IMR-90 (cell line): Measurements from ENCODE around the gene TAF1B. TPM values are rescaled to one million over a fixed set of nuclear protein-coding genes. Genes with fewer than 3 reads are reported as not detected.

Source experiments
- ATAC-seq: fragments of 200-7000 bp; cut with Tn5 transposase; 2 replicates; pipeline ENCODE4 v1.9.1; 2020; ENCODE audit warnings: low read depth, mild to moderate bottlenecking, moderate library complexity
- BruUV-seq: library from RNA; stranded (reverse); fragments of 400-500 nt; replicated peaks from 2 replicates; lab custom pipeline; 2021; lab: Mats Ljungman, UMichigan
- CTCF ChIA-PET: fragments of 300-600 bp; formaldehyde crosslinking; extraction: SDS; loops from one replicate; lab custom pipeline; 2021; ENCODE audit warnings: antibody characterized with exemption; lab: Yijun Ruan, JAX
- POLR2A ChIA-PET: fragments of 300-600 bp; sonication (Branson Sonifier 250); formaldehyde crosslinking; loops from one replicate; lab custom pipeline; 2022; ENCODE audit warnings: antibody characterized with exemption; ENCODE audit not compliant: unreplicated experiment; lab: Charles Lee
- DNase-seq: peaks from one replicate; pipeline ENCODE4 v3.0.0; 2013
- H2AFZ ChIP-seq: replicated peaks from 2 replicates; pipeline ENCODE3; 2013; ENCODE audit warnings: low read length, mild to moderate bottlenecking; ENCODE audit not compliant: poor library complexity
- H2AK5ac ChIP-seq: 2 replicates; pipeline ENCODE4 v1.6.1; 2013; ENCODE audit warnings: low read depth, low read length, inconsistent platforms
- H2AK9ac ChIP-seq: replicated peaks from 2 replicates; pipeline ENCODE3; 2013; ENCODE audit warnings: mild to moderate bottlenecking, low read depth, low read length, moderate library complexity; ENCODE audit not compliant: poor library complexity
- H2BK120ac ChIP-seq: 2 replicates; pipeline ENCODE4 v1.6.1; 2013; ENCODE audit warnings: low read depth, low read length, inconsistent platforms
- H2BK15ac ChIP-seq: 3 replicates; pipeline ENCODE4 v1.6.1; 2013; ENCODE audit warnings: low read depth, low read length, inconsistent platforms
- H2BK20ac ChIP-seq: 2 replicates; pipeline ENCODE4 v1.6.1; 2013; ENCODE audit warnings: low read depth, mild to moderate bottlenecking, inconsistent platforms, low read length, moderate library complexity
- H2BK5ac ChIP-seq: 2 replicates; pipeline ENCODE4 v1.6.1; 2013; ENCODE audit warnings: mild to moderate bottlenecking, low read depth, low read length, inconsistent platforms; ENCODE audit not compliant: poor library complexity, severe bottlenecking
- H3K14ac ChIP-seq: replicated peaks from 2 replicates; pipeline ENCODE4 v1.6.1; 2013; ENCODE audit warnings: low read depth, low read length, inconsistent platforms
- H3K18ac ChIP-seq: 2 replicates; pipeline ENCODE4 v1.6.1; 2013; ENCODE audit warnings: low read depth, low read length, control low read depth
- H3K23ac ChIP-seq: 2 replicates; pipeline ENCODE4 v1.6.1; 2013; ENCODE audit warnings: low read depth, low read length, inconsistent platforms
- H3K27ac ChIP-seq: 2 replicates; pipeline ENCODE4 v1.5.1; 2013; ENCODE audit warnings: mild to moderate bottlenecking, control low read depth, low read length; ENCODE audit not compliant: insufficient read depth
- H3K27me3 ChIP-seq: 2 replicates; pipeline ENCODE4 v1.6.1; 2013; ENCODE audit warnings: low read length; ENCODE audit not compliant: control insufficient read depth, insufficient read depth
- H3K36me3 ChIP-seq: 2 replicates; pipeline ENCODE4 v1.6.1; 2013; ENCODE audit warnings: low read length, mixed read lengths; ENCODE audit not compliant: control insufficient read depth, insufficient read depth
- H3K4ac ChIP-seq: 2 replicates; pipeline ENCODE4 v1.6.1; 2013; ENCODE audit warnings: low read depth, low read length, inconsistent platforms
- H3K4me1 ChIP-seq: 2 replicates; pipeline ENCODE4 v1.6.1; 2013; ENCODE audit warnings: low read length, mixed read lengths; ENCODE audit not compliant: control insufficient read depth, insufficient read depth
- H3K4me2 ChIP-seq: 2 replicates; pipeline ENCODE4 v1.6.1; 2013; ENCODE audit warnings: low read depth, mild to moderate bottlenecking, control low read depth, low read length, moderate library complexity
- H3K4me3 ChIP-seq: 2 replicates; pipeline ENCODE4 v1.5.1; 2013; ENCODE audit warnings: low read depth, mild to moderate bottlenecking, control low read depth, low read length, moderate library complexity; ENCODE audit not compliant: insufficient read depth
- H3K56ac ChIP-seq: 2 replicates; pipeline ENCODE4 v1.6.1; 2013; ENCODE audit warnings: low read length, inconsistent platforms; ENCODE audit not compliant: insufficient read depth; ENCODE audit errors: extremely low read depth
- H3K79me1 ChIP-seq, 2 experiments: 2 replicates each; pipeline ENCODE4 v1.6.1; 2013; ENCODE audit warnings: low read length in 2 of 2, inconsistent platforms in 1 of 2, low read depth in 1 of 2
- H3K9ac ChIP-seq: 2 replicates; pipeline ENCODE4 v1.6.1; 2013; ENCODE audit warnings: low read depth, low read length, control low read depth
- H3K9me1 ChIP-seq: 2 replicates; pipeline ENCODE4 v1.6.1; 2013; ENCODE audit warnings: low read length, inconsistent platforms; ENCODE audit not compliant: insufficient read depth
- H3K9me3 ChIP-seq: 2 replicates; pipeline ENCODE4 v1.6.1; 2013; ENCODE audit warnings: low read length; ENCODE audit not compliant: control insufficient read depth, insufficient read depth
- H4K20me1 ChIP-seq: 2 replicates; pipeline ENCODE4 v1.6.1; 2013; ENCODE audit warnings: low read length, inconsistent platforms; ENCODE audit not compliant: insufficient read depth
- H4K5ac ChIP-seq: 2 replicates; pipeline ENCODE4 v1.6.1; 2013; ENCODE audit warnings: mild to moderate bottlenecking, low read depth, low read length, control low read depth
- H4K8ac ChIP-seq, 2 experiments: 2 replicates each; pipeline ENCODE4 v1.6.1; 2013; ENCODE audit warnings: low read depth in 2 of 2, low read length in 2 of 2, control low read depth in 1 of 2, inconsistent platforms in 1 of 2
- H4K91ac ChIP-seq: 2 replicates; pipeline ENCODE4 v1.6.1; 2013; ENCODE audit warnings: low read depth, low read length, inconsistent platforms; ENCODE audit not compliant: insufficient read depth
- BHLHE40 ChIP-seq: fragments of 150-350 bp; IDR thresholded peaks from 2 replicates; pipeline ENCODE4 v1.6.1; 2016; ENCODE audit warnings: mild to moderate bottlenecking, low read depth, low read length
- CEBPB ChIP-seq: IDR thresholded peaks from 2 replicates; pipeline ENCODE4 v1.6.1; 2012; ENCODE audit warnings: low read depth, low read length, improper control_type of control experiment
- CHD1 ChIP-seq: IDR thresholded peaks from 2 replicates; pipeline ENCODE4 v1.6.1; 2012; ENCODE audit warnings: low read depth, low read length, improper control_type of control experiment
- CTCF ChIP-seq: conservative IDR thresholded peaks from 2 replicates; pipeline ENCODE4 v1.5.1; 2012; ENCODE audit warnings: mild to moderate bottlenecking, low read depth, low read length, improper control_type of control experiment
- ELK1 ChIP-seq: fragments of 150-350 bp; IDR thresholded peaks from 2 replicates; pipeline ENCODE4 v1.6.1; 2016; ENCODE audit warnings: low read depth, mild to moderate bottlenecking, low read length, moderate library complexity, borderline replicate concordance
- MAFK ChIP-seq: IDR thresholded peaks from 2 replicates; pipeline ENCODE4 v1.6.1; 2012; ENCODE audit warnings: low read depth, low read length, improper control_type of control experiment
- MAZ ChIP-seq: IDR thresholded peaks from 2 replicates; pipeline ENCODE4 v1.6.1; 2012; ENCODE audit warnings: low read depth, mild to moderate bottlenecking, low read length, improper control_type of control experiment, moderate library complexity, borderline replicate concordance
- MXI1 ChIP-seq: IDR thresholded peaks from 2 replicates; pipeline ENCODE4 v1.6.1; 2012; ENCODE audit warnings: low read depth, mild to moderate bottlenecking, low read length, moderate library complexity, borderline replicate concordance
- NFE2L2 ChIP-seq: fragments of 150-350 bp; IDR thresholded peaks from 2 replicates; pipeline ENCODE4 v1.6.1; 2016; ENCODE audit warnings: low read depth, mild to moderate bottlenecking, low read length
- POLR2A ChIP-seq: IDR thresholded peaks from 2 replicates; pipeline ENCODE4 v1.6.1; 2012; ENCODE audit warnings: mild to moderate bottlenecking, low read depth, low read length
- RAD21 ChIP-seq: IDR thresholded peaks from 2 replicates; pipeline ENCODE4 v1.6.1; 2012; ENCODE audit warnings: low read length, improper control_type of control experiment
- RCOR1 ChIP-seq: IDR thresholded peaks from 2 replicates; pipeline ENCODE4 v1.6.1; 2012; ENCODE audit warnings: mild to moderate bottlenecking, low read length, improper control_type of control experiment; ENCODE audit not compliant: insufficient replicate concordance
- RFX5 ChIP-seq: IDR thresholded peaks from 2 replicates; pipeline ENCODE4 v1.8.0; 2012; ENCODE audit warnings: low read depth, mild to moderate bottlenecking, low read length, moderate library complexity
- SMC3 ChIP-seq: fragments of 150-350 bp; IDR thresholded peaks from 2 replicates; pipeline ENCODE4 v1.6.1; 2016; ENCODE audit warnings: low read depth, mild to moderate bottlenecking, antibody characterized with exemption, low read length, moderate library complexity
- USF2 ChIP-seq: fragments of 150-350 bp; IDR thresholded peaks from 2 replicates; pipeline ENCODE4 v1.6.1; 2017; ENCODE audit warnings: mild to moderate bottlenecking, antibody characterized with exemption, low read length, low read depth
- WGBS, 2 experiments: methylation state at CpG; one replicate each; pipeline versions ENCODE4 v1.1.5 to v1.1.7; 2013; ENCODE audit warnings: missing lambda C conversion rate in 2 of 2; ENCODE audit not compliant: insufficient read length in 1 of 2; ENCODE audit errors: extremely low coverage in 2 of 2; 5-methylcytosine and 5-hydroxymethylcytosine counted together
- dilution Hi-C: fragments of 300-500 bp; cut with HindIII; formaldehyde crosslinking; loops from one replicate; pipeline ENCODE4 v1.14.3; 2018; ENCODE audit warnings: low sequenced_read_pairs; ENCODE audit not compliant: unreplicated experiment
- in situ Hi-C: fragments of 300-500 bp; cut with MboI; formaldehyde crosslinking; loops from 3 replicates; pipeline ENCODE4 v1.14.3; 2019; ENCODE audit warnings: low sequenced_read_pairs, inconsistent platforms, mixed read lengths
- intact Hi-C: fragments of 100-400 bp; cut with micrococcal nuclease; formaldehyde crosslinking; loops from 2 replicates; pipeline ENCODE4 v1.10.0; 2022
- polyA plus RNA-seq, 3 experiments: library from polyadenylated mRNA; depleted of rRNA; stranded (reverse); fragments of >200 nt; gene quantifications; 2 replicates each; pipeline ENCODE4 v1.2.3, GENCODE V29; 2012; ENCODE audit warnings: low replicate concordance in 1 of 3
- total RNA-seq: library from RNA; depleted of rRNA; stranded (reverse); fragments of >200 nt; gene quantifications from 2 replicates; pipeline ENCODE4 v1.2.3, GENCODE V29; 2012

Gene TAF1B
- total and polyA plus RNA-seq, 2 of the 4 experiments (the other 2 are of a cell fraction), result 8.4 to 19.9 TPM

- ChIA-PET POLR2A (no interaction called here), CTCF (no interaction called here)
- no TSS peak for BruUV-seq
- H2BK20ac ChIP-seq, result no peak overlapping the region
- no peaks in the 10 kb centered on the region for H3K9me3 ChIP-seq
- H3K14ac ChIP-seq, result no peak overlapping the region
- ATAC-seq (no peak), DNase-seq (no peak)
- H4K20me1 ChIP-seq, result no peaks in the 10 kb centered on the region
- WGBS, 2 experiments, result no CpG with 5 or more reads among the region's 8 CpGs
- no peak overlapping the region for H2BK5ac ChIP-seq
- H3K79me1 ChIP-seq, result no peaks in the 10 kb centered on the region
- no peak overlapping the region for H3K27ac ChIP-seq
- H3K36me3 ChIP-seq, result peaks cover 2% of the 10 kb centered on the region; the same call in 1 of the 2 replicates
- no peak overlapping the region for H2AK5ac ChIP-seq
- no peak overlapping the region for H3K4ac ChIP-seq
- no peak overlapping the region for H2BK120ac ChIP-seq
- no peak overlapping the region for H3K56ac ChIP-seq
- dilution Hi-C loops (no loop called here), in situ Hi-C loops (no loop called here), intact Hi-C loops (no loop called here)
- no peak overlapping the region for H3K9ac ChIP-seq
- H4K91ac ChIP-seq, result no peak overlapping the region
- H3K18ac ChIP-seq, result no peak overlapping the region
- no peak overlapping the region for H3K4me3 ChIP-seq
- H3K9me1 ChIP-seq, result no peaks in the 10 kb centered on the region
- no peak overlapping the region for H2BK15ac ChIP-seq
- no peak overlapping the region for H4K8ac ChIP-seq
- H4K5ac ChIP-seq, result no peak overlapping the region
- H3K27me3 ChIP-seq, result no peaks in the 10 kb centered on the region; the same call in 1 of the 2 replicates
- no peak overlapping the region for H3K4me2 ChIP-seq
- H3K23ac ChIP-seq, result no peak overlapping the region
- H2AFZ ChIP-seq, result no peak overlapping the region
- H2AK9ac ChIP-seq, result no peak overlapping the region
- TF ChIP-seq BHLHE40 (no peak), CHD1 (no peak), POLR2A (no peak), SMC3 (no peak), MAFK (no peak), CEBPB (no peak), RCOR1 (no peak), RAD21 (no peak), MXI1 (no peak), ELK1 (no peak), RFX5 (no peak), USF2 (no peak), MAZ (no peak), NFE2L2 (no peak), CTCF (no peak)
- peaks cover 3% of the 10 kb centered on the region for H3K4me1 ChIP-seq
Measured at GRCh38 chr2:9965119-9965822, 122.0 kb downstream of the TAF1B start.
